ENCODE data around the gene PIAS1.
"Not testable (repeated sequence)": the region's sequence is repeated elsewhere in the genome, so short reads cannot be mapped to it uniquely, and the experiment has no call there.

Gene PIAS1

DNA sequence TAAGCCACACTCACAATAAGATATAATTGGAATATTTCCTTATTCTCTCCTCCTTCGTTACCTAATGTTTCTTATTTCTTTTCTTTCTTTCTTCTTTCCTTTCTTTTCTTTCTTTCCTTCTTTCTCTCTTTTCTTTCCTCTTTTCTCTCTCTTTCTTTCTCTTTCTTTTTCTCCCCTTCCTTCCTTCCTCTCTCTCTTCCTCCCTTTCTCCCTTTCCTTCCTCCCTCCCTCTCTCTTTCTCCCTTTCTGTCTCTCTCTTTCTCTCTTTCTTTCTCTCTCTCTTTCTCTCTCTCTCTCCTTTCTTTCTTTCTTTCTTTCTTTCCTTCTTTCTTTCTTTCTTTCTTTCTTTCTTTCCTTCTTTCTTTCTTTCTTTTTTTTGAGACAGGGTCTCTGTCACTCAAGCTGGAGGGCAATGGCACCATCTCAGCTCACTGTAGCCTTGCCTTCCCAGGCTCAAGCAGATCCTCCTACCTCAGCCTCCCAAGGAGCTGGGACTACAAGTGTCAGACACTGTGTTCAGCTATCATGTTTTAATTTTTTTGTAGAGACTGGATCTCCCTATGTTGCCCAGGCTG, 19.3 kb upstream of the PIAS1 start:
- no peak for DNase-seq

DNA sequence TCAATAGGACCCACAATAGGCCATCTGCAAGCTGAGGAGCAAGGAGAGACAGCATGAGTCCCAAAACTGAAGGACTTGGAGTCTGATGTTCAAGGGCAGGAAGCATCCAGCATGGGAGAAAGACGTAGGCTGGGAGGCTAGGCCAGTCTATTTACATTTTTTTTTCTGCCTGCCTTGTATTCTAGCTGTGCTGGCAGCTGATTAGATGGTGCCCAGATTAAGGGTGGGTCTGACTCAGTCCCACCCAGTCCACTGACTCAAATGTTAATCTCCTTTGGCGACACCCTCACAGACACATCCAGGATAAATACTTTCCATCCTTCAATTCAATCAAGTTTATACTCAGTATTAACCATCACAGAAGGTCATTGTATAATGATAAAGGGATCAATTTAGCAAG, 15.9 kb upstream of the PIAS1 start:
- DNase-seq: no peak

GRCh38 chr15:68040144-68040543, 14.0 kb upstream of the PIAS1 start:
- DNase-seq: no peak

- no peak for DNase-seq
These were observed 11.8 kb upstream of the PIAS1 start for GRCh38 chr15:68042156-68042854.

DNA sequence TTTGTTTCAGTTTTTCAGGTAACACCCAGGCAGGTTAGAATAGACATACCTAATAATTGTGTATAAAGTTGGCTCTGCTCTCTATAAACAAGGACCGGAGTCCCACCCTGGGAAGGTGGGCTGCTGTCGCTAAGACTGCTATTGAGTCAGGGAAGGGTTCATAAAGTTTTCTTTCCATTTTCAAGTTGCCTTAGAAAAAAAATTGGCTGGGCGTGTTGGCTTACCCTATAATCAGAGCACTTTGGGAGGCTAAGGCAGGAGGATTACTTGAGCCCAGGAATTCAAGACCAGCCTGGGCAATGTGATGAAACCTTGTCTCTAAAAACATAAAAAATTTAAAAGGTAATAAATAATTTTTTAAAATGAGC, 11.3 kb upstream of the PIAS1 start:
- DNase-seq: no peak

DNA sequence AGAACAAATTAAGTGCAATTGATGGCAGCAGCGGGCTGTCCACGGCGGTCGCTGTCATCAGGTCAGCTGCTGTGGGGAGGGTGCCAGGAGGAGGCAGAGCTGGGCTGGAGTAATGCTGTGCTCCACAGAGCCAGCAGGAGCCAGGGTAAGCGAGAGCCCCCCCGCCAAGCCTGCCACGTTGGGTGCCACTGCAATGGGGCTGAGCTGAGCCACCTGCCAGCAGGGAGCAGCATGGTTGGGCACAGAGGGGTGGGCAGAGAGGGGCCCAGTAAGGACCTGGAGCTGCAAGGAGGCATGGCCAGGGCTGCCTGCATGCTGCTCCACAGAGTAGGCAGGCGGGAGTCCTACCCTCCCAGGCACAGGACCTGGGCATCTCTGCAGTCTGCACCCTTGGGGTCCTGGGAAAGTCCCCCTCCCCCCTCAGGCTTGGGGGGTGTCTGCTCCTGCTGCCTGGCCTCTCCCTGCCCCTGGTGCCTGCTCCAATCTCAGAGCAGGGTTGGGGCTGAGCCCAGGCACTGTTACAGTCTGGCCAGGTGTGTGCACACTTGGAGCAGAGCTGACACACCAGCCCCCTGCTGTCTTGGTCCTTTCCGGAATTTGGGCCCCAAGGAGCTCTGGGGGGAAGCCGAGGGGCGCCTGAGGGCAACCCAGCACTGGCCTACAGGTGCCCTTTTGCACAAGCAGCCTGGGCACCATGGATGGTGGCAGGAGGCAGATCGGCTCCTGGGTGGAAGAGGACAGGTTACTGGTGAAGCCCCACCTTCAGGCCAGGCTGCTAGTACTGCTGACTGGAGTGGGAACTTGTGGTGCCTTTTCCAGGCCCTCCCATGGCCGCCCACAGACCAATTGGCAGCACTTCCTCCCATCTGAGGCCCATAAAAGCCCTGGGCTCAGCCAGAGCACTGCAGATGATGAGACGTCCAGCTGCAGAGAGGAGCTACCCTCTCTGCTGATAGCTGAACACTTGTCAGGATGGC, 8.5 kb upstream of the PIAS1 start:
- no peak for DNase-seq

- DNase-seq: no peak
These were observed 6.3 kb upstream of the PIAS1 start for GRCh38 chr15:68047826-68048225.

DNA sequence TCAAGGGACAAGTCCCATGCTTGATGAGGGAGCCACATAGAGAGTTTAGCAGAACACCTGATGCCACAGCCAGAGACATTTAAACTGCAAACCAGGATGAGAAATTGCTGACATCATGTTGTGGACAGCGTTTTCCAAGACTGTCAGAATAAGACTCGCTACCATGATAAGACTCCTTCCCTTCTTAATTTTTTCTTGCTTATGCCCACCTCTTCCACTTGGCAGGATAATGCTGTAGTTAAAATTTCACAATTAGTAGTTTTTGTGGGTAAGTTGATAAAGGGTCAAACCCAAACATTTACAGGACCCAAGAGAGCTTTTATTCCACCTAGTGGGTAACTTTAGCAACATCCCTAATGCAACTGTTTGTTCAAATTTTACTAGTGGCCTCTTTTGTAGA, 3.0 kb upstream of the PIAS1 start:
- DNase-seq: no peak

- DNase-seq: no peak
These were observed 2.2 kb upstream of the PIAS1 start for GRCh38 chr15:68051907-68052306.

DNA sequence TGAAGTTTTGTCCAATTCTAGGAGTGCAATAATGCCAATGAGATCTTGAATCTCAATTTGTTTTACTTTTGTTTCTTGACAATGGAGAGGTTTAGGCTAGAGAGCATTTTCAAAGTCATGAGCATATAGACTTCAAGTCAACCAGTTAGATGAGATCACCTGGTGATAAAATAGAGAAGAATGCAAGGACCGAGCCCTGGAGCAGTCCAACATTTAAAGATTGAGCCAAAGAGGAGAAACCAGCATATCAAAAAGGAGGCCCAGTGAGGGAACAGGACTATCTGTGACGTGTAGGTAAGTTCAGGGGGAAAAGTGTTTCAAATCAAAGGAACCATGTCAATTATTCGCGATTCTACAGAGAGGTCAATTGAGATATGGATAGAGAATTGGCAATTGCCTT, 1.7 kb upstream of the PIAS1 start:
- no peak for DNase-seq

- no peak for DNase-seq
These were observed 1.1 kb upstream of the PIAS1 start for GRCh38 chr15:68053001-68053400.

GRCh38 chr15:68054628-68055223, 611 bp downstream of the PIAS1 start:
- no peak for DNase-seq

DNA sequence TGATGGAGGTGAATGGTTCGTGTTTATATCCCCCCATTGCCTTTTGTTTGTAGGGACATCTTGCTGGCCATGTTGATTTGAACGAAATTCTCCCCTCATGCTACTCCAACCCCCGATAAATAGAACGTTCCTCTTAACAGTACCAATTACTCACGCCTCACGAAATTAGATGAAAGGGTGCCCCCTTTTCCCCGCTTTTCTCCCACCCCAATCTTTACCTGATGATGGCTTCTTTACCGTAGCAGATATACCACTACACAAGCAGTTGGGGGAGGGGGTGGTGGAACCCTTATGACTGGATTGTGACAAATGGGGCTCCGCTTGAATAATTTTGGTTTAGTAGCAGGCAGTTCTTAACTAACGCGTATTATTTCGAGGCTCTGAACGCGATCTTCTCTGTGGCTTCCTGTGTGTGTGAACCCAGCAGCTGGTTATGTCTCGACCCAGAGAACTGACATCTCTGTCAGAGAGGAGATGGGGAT, 1.1 kb downstream of the PIAS1 start:
- no peak for DNase-seq

- no peak for DNase-seq
These were observed 2.2 kb downstream of the PIAS1 start for GRCh38 chr15:68056097-68056865.

- no peak for DNase-seq
These were observed 2.9 kb downstream of the PIAS1 start for GRCh38 chr15:68057034-68057433.

- DNase-seq: no peak
These were observed 3.6 kb downstream of the PIAS1 start for GRCh38 chr15:68057758-68058157.

DNA sequence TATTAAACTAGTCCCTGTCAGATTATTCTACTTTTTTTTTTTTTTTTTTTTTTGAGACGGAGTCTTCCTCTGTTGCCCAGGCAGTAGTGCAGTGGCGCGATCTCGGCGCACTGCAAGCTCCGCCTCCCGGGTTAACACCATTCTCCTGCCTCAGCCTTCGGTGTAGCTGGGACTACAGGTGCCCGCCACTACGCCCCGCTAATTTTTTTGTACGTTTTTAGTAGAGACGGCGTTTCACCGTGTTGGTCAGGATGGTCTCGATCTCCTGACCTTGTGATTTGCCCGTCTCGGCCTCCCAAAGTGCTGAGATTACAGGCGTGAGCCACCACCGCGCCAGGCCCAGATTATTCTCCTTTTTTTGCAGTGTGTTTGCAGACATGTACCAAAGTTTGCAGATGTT, 4.9 kb downstream of the PIAS1 start:
- not testable (repeated sequence) for DNase-seq

DNA sequence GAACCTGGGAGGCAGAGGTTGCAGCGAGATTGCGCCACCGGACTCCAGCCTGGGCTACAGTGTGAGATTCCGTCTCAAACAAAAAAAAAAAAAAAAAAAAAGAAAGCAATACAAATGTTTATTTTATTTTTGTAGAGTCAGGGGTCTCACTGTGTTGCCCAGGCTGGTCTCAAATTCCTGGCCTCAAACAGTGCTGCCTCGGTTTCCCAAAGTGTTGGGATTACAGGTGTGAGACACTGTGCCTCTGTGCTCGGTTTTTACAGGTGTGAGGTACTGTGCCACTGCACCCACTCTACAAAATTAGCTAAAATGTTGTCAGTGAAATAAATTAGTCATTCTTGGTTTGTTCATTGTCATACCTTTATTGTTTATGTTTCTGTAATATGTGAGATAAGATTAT, 5.5 kb downstream of the PIAS1 start:
- no peak for DNase-seq

- DNase-seq: no peak
These were observed 7.1 kb downstream of the PIAS1 start for GRCh38 chr15:68061171-68061570.

DNA sequence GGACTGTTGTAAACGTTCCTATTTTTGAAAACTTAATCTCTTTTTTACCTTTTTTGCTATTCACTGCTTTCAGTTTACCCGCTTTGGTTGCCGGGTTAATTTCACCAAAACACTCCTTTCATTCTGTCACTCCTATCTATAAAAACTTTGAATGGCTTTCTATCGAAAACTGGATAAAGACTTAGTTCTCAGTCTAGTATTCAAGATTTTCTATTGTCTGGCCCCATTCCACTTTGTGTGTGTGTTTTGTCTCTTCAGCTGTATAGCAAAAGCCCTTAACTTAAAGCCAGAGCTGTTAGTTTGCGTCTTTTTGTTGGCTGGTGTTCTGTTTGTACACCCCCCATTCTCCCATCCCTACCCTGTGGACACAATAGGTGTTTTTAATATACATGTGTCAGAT, 7.5 kb downstream of the PIAS1 start:
- no peak for DNase-seq

- no peak for DNase-seq
These were observed 8.1 kb downstream of the PIAS1 start for GRCh38 chr15:68062214-68062613.

DNA sequence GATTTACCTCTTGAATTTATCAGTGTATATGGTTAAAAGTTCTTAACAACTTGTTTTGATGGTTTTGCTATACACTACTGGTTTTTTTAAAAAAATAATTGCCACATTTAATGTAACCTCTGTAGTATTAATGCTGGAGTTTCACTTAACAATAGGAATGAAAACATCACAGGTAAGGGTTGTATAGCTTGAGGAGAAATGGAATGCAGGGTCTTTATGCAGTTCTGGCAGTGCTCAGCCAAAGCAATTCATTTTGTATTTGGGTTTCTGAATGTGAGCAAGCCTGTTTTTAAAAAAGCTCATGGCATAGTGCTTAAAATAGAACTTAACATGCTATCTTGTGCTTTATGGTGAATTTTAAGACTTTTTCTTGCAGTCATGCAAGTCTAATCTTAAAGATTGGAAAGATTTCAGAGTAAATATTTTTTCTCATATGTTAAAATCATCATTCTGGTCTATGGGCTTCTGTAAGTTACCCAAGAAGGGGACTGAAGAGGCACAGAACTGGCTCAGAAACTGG, 8.9 kb downstream of the PIAS1 start:
- no peak for DNase-seq

All from SHP77 treated with DMSO at 0.1 percent for 48 hours (cell line).